Measurements from ENCODE around the gene GPAT2.
"Not testable (repeated sequence)": the region's sequence is repeated elsewhere in the genome, so short reads cannot be mapped to it uniquely, and the experiment has no call there.

Gene GPAT2

DNA sequence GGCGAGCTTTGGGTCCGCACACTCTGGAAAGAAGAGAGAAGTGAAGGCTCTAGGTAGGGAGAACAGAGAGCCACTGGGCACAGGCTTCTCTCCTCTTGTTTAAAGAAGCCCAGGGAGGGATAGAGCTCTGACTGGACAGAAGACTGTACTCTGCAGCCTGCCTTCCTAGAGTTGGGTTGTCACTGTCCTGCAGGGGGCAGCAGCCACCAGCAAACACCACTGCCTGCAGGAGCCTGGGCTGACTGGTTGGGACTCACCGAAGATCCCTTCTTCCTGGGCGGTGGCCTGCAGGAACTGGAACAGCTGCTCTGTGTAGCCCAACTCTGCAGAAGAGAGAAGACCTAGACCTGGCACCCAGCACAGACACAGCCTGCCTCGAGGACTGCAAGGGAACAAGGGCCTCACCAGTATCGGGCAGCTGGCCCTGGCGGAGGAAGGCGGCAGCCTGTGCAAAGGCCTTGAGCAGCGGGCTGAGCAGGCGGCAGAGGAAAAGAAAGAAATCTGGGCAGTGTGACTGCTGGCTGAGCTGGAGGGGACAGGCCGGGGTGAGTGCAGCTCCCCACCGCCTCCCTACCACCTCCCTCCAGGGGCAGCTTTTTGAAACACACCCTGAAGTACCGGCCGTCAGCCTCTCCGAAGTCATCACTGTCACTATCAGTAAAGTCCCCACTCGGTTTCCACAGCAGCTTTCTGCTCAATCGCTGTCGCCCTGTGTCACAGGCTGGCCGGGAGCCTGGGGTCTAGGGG, 11.8 kb downstream of the GPAT2 start:
- not testable (repeated sequence) for DNase-seq

DNA sequence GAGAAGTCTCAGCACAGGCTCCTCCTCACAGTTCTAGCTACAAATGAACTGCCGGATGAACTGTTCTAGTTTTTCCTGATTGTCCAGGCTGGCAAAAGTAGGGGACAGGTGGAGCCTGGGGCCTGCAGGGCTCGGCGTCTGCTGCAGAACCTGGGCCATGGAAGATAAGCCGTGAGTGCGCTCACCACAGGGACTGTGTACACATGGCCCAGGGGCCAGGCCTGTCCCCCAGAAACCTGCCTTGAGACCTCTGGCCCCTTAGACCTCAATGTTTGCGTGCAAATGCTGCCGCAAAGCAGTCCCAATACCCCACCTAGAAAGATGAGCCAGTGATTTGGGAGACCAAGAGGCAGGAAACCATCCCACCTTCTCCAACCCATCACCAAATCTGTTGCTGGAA, 12.6 kb downstream of the GPAT2 start:
- DNase-seq = not testable (repeated sequence)

DNA sequence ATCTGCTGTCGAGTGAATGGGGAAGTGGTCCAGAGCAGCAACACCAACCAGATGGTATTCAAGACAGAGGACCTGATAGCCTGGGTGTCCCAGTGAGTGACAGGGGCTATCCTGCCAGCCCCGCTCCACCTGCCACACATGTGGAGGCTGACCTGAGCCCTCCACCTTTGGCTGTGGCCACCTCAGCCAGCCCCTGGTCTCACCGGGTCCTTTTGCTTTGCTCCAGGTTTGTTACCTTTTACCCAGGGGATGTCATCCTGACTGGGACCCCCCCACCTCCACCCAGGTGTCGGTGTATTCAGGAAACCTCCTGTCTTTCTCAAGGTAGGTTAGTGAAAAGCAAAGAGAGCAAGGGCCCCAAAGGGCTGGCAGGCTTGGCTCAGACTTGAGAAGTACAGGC, 13.6 kb downstream of the GPAT2 start:
- DNase-seq = not testable (repeated sequence)

DNA sequence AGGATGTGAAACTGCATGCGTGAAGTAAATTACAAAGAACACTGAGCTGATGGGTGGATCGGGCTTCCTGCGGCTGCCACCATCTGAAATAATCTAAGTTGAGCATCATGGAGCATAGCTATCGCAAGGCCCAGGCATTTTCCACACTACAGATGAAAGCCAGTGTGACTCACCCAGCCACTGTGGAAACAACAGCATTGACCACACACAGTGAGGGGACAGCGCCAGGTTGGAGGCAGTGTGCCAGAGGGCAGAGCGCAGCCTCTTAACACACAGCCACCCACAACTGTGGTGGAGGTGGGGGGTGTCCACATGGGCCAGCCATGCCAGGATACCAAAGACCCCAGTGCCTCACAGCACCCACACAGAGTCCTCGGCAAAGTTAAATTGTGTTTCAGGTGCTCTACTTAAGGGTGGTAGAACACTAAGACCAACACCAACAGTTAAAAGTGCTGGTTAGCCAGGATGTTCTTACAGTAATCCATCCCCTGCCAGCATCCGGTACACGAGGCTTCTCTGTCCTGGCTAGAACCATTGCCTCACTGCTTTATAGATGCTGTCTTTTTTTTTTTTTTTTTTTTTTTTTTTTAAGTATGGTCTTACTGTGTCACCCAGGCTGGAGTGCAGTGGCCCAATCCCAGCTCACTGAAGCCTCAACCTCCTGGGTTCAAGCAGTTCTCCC, 14.7 kb downstream of the GPAT2 start:
- not testable (repeated sequence) for DNase-seq

DNA sequence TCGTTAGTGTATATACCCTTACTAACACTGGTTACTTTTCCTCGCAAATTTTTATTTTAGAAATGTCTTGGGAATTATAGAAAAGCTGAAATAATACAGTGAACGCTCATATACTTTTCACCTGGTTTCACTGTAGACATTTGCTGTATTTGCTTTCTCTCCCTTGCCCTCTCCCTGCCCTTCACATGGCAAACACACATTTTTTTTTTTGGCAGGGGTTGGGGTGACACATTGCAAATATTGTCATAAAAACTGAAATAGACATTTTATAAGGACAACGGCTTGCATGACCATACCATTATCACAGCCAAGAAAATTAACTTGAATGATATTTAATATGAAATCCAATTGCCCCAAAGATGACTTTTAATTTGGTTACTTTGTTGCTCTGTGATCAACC, 18.4 kb downstream of the GPAT2 start:
- DNase-seq = not testable (repeated sequence)

DNA sequence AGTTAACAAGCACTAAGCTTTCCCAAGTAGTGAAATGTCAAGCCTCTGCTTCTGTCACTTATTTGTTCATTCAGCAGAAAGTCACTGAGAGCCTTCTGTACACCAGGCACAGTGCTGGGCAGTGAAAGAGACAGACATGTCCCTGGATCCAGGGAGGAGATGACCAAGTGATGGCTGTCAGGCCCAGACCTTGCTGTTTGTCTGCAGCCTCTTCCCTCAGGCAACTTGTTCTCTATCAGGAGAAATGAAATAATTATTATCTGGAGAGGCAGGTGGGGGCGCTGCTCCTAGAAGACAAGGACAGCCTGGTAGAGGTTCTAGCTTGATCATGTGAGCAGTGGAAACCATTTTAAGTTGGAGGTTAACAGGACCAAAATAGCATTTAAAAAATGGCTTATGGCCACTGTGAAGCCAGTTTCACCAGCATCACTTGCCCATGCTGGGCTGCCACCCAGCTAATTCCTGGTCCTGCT, 21.9 kb downstream of the GPAT2 start:
- DNase-seq = not testable (repeated sequence)

DNA sequence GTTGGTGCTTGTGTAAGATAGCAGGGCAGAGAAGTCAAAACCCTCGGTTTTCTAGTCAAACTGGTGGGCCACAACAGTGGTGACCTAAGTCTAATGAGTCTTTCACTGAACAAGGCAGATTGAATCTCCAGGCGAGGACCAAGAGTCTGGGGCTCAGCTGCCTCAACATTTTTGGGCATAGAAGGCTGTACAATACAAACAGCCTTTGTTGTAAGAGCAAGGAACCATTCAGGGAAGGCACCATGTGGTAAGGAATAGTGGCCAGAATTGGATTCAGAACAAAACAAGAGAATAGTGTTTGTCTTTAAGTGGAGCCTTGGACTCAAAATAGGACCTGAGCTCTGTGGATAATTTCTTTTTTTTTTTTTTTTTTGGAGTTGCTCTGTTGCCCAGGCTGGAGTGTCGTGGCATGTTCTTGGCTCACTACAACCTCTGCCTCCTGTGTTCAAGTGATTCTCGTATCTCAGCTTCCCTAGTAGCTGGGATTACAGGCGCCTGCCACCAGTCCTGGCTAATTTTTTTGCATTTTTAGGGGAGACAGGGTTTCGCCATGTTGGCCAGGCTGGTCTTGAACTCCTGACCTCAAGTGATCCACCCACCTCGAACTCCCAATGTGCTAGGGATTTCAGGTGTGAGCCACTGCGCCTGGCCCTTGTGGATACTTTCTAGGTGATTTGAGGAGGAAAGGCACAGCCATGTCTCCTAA, 22.5 kb downstream of the GPAT2 start:
- not testable (repeated sequence) for DNase-seq

DNA sequence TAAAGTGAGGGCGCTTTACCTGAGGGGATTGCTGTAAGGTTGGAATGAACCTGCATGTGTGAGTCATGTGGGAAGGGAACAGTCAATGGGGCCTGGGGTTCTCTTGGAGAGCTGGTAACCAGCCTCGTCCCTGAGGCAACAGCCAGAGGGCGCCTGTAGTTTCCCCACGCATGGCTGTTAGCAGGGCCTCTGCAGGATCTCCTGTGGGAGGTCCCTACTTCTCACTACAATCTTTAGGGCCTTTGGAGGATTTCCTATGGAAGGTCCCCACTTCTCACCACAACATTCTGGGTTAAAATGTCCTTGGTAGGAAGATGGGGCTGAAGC, 23.6 kb downstream of the GPAT2 start:
- DNase-seq = not testable (repeated sequence)

DNA sequence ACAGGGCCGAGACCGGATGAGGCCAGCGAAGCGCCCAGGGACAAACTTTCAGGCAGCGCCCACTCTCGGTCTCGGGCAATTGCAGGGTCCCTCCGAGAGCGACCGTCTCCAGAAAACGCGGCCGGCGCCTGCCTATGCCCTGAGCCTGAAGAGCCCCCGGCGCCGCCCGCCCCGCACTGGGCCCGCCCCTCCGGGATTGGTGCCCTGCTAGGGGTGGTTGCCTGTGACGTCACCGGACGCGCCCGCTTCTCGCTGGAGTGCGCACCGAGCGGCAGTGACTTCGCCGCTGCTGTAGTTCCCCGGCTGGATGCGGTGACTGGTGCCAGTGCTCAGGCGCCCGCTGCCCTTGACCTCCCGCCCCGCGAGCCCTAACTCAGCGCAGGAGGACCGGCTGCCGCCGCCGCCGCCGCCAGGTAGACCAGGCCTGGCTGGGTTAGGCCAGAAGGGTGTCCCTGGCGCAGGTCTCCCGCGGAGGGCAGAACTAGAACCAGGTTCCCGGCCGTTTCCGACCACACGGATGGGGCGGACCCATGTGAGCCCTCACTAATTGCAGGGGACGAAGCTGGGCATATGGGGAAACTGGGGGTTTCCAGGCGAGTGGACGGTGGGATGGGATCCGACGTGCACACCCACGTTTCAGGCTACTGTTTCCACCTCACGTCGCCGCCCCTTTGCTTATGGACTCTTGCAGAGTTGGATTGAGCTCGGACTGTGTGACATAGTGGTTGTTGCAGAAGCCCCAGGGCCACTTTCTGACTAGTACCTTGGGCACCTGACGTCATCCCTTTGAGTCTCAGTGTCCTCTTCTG, 24.2 kb downstream of the GPAT2 start:
- DNase-seq = not testable (repeated sequence)

DNA sequence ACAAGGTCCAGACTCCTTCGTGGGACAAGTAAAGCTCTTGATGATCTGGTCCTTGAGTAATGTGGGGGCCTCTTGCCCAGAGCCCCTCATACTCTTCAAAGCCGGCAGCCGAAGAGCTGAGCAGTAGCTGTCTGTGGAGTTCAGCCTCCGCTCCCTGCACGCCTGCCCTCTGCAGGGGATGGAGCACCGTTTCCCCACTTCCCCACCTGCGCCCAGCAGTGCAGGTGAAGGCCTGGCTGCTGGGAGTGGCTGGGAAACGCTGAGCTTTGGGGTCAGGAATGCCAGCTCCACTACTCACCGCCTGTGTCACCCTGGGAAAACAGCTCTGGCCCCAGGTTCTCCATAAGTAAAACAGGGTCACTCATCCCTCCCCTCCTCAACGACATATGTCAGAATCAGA, 24.9 kb downstream of the GPAT2 start:
- not testable (repeated sequence) for DNase-seq

DNA sequence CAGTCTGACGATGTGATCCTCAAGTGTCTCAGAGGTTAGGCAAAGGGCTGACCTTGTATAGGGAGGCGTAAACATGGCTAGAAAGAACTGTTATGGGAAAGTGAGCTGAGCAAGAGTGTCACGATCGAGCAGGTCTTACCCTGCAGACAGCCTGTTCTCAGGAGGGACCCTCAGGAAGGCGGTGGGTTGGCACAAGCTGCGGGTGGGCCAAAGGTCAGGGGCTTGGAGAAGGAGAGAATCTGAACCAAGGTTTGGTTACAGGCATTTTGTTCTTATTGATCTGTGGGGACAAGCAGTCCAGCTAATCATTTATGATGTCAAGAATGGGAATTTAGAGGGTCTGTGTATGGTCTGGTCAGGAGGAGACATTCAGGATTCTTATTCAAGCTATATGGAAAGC, 26.7 kb downstream of the GPAT2 start:
- DNase-seq = not testable (repeated sequence)

DNA sequence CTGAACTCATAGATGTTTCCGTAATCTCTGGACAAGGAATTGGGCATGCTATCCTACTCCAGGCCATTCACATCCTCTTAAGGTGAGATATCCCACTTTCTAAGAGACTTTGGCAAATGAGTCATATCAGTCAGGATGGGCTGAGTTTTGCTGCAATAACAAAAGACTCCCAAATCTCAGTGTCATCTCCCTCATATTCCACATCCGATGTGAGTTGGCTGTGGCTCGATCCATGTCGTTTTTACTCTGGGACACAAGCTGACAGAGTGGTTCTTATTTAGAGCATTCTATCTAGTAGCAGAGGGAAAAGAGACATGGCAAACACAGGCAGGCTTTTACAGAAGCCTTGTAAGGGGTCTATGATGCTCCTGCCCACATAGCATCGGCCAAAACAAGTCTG, 28.5 kb downstream of the GPAT2 start:
- DNase-seq = not testable (repeated sequence)

DNA sequence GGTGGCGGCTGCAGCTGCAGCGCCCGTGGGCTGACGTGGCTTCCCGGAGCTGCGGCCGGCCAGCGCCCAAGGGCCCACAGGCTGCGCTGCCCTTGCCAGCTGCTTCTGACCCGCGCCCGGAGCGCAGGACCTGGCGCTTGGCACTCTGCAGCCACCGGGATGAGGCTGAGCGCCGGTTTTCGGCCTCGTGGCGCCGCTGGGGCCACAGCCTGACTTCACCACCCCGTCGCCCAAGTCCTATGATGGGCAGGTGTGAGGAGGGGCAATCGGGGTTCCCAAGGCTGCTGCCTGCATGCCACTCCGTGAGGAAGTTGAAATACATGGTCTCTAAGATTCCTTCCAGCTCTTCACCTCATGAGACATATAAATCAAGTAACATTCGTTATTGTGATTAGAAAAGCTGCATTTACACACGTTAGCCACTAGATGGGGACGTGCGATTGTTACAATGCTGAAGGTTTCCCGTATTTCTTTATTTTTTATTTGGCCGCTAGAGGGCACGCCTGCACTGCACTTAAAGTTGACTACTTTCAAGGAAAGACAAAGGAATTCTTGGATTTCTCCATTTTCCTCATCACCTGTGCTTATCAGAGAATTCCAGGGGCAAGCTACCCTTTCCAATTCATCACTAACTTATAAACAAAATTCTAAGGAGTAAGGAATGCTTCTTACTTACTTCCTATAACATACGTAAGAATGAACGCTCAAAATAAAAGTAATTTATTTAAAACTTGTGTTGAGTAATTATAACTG, 42.0 kb downstream of the GPAT2 start:
- not testable (repeated sequence) for DNase-seq

DNA sequence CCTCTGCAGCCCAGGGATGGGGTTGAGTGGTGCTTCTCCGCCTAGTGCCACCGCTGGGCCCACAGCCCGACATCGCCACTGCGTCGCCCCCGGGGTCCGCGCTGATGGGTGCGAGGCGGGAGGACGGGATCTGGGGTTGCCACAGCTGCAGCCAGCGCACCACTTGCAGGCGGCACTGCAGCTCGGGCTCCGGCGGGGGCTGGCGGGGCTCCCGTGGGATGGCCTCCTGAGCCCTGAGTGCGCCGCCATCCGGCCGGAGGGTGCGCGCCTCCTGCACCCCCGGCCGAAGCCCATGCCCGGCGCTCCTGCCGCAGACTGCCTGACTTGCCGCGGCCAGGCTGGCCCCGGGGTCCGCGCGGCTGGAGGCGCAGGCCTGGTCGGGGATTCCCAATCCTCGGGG, 42.6 kb downstream of the GPAT2 start:
- not testable (repeated sequence) for DNase-seq

DNA sequence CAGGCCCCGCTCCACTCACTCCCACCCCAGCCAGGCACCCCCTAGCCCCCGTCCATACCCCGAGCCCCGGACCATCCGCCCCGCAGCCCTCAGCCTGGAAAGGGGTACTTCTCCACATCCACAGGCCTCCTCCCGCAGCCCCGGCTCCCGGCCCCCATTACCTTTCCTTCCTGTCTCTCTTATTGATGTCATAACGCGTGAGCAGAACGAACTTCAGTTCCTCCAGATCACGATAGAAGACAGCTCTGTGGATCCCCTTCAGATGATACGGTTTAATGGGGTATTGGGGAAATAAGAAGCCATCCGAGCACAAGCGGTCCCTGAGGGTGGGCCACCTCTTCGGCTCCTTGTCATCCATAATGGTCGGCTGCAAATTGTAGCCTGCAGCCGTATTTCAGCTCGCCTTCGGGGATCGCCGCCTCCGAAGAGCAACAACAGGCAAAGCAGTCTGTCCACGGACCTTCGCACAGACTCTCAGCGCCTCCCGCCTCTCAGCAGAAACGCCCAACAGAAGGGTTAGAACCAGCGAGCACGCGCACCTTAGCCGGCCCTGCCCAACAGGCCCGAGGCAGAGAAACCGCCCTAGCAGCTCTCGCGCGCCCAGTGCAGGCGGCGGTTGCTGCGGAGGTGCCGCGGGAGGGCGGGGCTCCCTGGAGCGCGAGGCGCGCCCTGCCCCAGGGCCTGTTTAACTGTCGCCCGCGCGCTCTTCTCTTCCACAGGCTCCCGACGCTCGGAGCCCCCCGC, 43.2 kb downstream of the GPAT2 start, which contains the start of gene ANKRD36C:
TSS of gene ANKRD36C (minus strand) at position 474 of the 744 bp plus-strand sequence. CDS start at position 358, 116 bp downstream.
- DNase-seq = not testable (repeated sequence)

DNA sequence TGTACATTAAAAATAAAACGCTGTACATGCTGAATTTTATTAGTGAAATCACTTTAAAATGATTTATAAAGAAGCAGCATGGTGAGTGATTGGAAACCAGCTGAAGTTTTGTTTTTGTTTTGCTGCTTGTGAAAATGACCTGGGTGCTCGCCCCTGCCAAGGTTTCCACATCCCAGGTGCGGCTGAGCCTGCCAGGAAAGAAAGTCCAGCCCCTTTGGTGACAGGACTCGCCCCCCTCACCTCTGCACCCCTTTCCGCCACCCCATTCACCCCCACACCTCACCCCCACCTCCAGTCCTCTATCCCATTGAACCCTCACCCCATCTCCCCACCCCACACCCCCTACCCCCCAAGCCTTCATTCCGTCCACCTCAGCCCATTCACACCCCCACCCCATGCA, 43.8 kb downstream of the GPAT2 start:
- not testable (repeated sequence) for DNase-seq

Measured in NCI-H2081 (cell line).